SK-N-SH treated with all-trans-retinoic acid at 6 μM for 48 hours (cell line): ENCODE results near the gene WDR77.

ENCODE experiments used
- ARNTL ChIP-seq: fragments of 450-650 bp; formaldehyde crosslinking; IDR thresholded peaks from 2 replicates; pipeline ENCODE4 v1.5.0; 2020; ENCODE audit warnings: low read depth, mild to moderate bottlenecking, moderate library complexity, borderline replicate concordance
- BACH2 ChIP-seq: fragments of 250-450 bp; sonication (Bioruptor Pico); IDR thresholded peaks from 2 replicates; pipeline ENCODE4 v1.9.0; 2021; ENCODE audit warnings: mild to moderate bottlenecking, borderline replicate concordance
- CREB5 ChIP-seq: fragments of 250-450 bp; sonication (Bioruptor Pico); IDR thresholded peaks from 2 replicates; pipeline ENCODE4 v1.5.1; 2020; ENCODE audit warnings: low read depth, mild to moderate bottlenecking, moderate library complexity
- CSDC2 ChIP-seq: fragments of 250-450 bp; sonication (Bioruptor Pico); IDR thresholded peaks from 2 replicates; pipeline ENCODE4 v1.5.0; 2020; ENCODE audit warnings: mild to moderate bottlenecking, moderate library complexity
- GLIS3 ChIP-seq: fragments of 250-450 bp; sonication (Bioruptor Pico); IDR thresholded peaks from 2 replicates; pipeline ENCODE4 v1.5.0; 2020; ENCODE audit warnings: mild to moderate bottlenecking, moderate library complexity
- PATZ1 ChIP-seq: fragments of 250-450 bp; sonication (Bioruptor Pico); IDR thresholded peaks from 2 replicates; pipeline ENCODE4 v1.8.0; 2020; ENCODE audit warnings: mild to moderate bottlenecking, moderate library complexity, borderline replicate concordance
- POU6F1 ChIP-seq: fragments of 250-450 bp; sonication (Bioruptor Pico); IDR thresholded peaks from 2 replicates; pipeline ENCODE4 v1.8.0; 2021; ENCODE audit warnings: low read depth, mild to moderate bottlenecking, moderate library complexity, borderline replicate concordance
- PPARA ChIP-seq: fragments of 250-450 bp; sonication (Bioruptor Pico); IDR thresholded peaks from 2 replicates; pipeline ENCODE4 v1.5.0; 2020; ENCODE audit warnings: mild to moderate bottlenecking, borderline replicate concordance
- TCF4 ChIP-seq: fragments of 250-450 bp; sonication (Bioruptor Pico); IDR thresholded peaks from 2 replicates; pipeline ENCODE4 v1.8.0; 2021; ENCODE audit warnings: mild to moderate bottlenecking, moderate library complexity, borderline replicate concordance
- ZC3H10 ChIP-seq: fragments of 250-450 bp; sonication (Bioruptor Pico); IDR thresholded peaks from 2 replicates; pipeline ENCODE4 v1.5.1; 2021; ENCODE audit warnings: mild to moderate bottlenecking, moderate library complexity
- ZFP3 ChIP-seq: fragments of 250-450 bp; sonication (Bioruptor Pico); IDR thresholded peaks from 2 replicates; pipeline ENCODE4 v1.5.0; 2020; ENCODE audit warnings: mild to moderate bottlenecking, moderate library complexity
- ZFP30 ChIP-seq: fragments of 450-650 bp; formaldehyde crosslinking; IDR thresholded peaks from 2 replicates; pipeline ENCODE4 v1.5.0; 2022; ENCODE audit warnings: mild to moderate bottlenecking, moderate library complexity
- ZNF565 ChIP-seq: fragments of 450-650 bp; formaldehyde crosslinking; conservative IDR thresholded peaks from 2 replicates; pipeline ENCODE4 v1.5.0; 2020; ENCODE audit warnings: low read depth, mild to moderate bottlenecking, moderate library complexity
- ZNF8 ChIP-seq: fragments of 450-650 bp; formaldehyde crosslinking; IDR thresholded peaks from 2 replicates; pipeline ENCODE4 v1.5.0; 2020; ENCODE audit warnings: mild to moderate bottlenecking, moderate library complexity

- TF ChIP-seq ZNF565 (CRISPR knock-in tag) (no peak), POU6F1 (CRISPR knock-in tag) (no peak), ZFP30 (no peak), PATZ1 (CRISPR knock-in tag) (no peak), CREB5 (CRISPR knock-in tag) (no peak), GLIS3 (no peak), CSDC2 (CRISPR knock-in tag) (no peak), BACH2 (CRISPR knock-in tag) (no peak), PPARA (no peak), TCF4 (no peak), ZC3H10 (no peak), ARNTL (CRISPR knock-in tag) (no peak), ZNF8 (no peak), ZFP3 (CRISPR knock-in tag) (no peak)
Measured at GRCh38 chr1:111469539-111469938, 20.5 kb upstream of the WDR77 start.
